WI38 (cell line): ENCODE data around the gene BMPR2.

Source experiments
- H3K4me3 ChIP-seq: 2 replicates; pipeline ENCODE4 v1.5.1; 2011; ENCODE audit warnings: low read depth, mild to moderate bottlenecking, control low read depth, low read length
- CTCF ChIP-seq: IDR thresholded peaks from 2 replicates; pipeline ENCODE4 v1.5.1; 2012; ENCODE audit warnings: low read depth, mild to moderate bottlenecking, control low read depth, low read length

Gene BMPR2

GRCh38 chr2:202589582-202589949 is 213.4 kb downstream of the BMPR2 start:
- H3K4me3 ChIP-seq = no peak overlapping the region
- TF ChIP-seq CTCF = no peak

GRCh38 chr2:202592566-202592965 is 216.4 kb downstream of the BMPR2 start:
- no peak for TF ChIP-seq CTCF
- no peak overlapping the region for H3K4me3 ChIP-seq

- H3K4me3 ChIP-seq = no peak overlapping the region
- TF ChIP-seq CTCF = no peak
Observed at GRCh38 chr2:202599105-202599504, 223.0 kb downstream of the BMPR2 start.

GRCh38 chr2:202599911-202600310 is 223.8 kb downstream of the BMPR2 start:
- no peak overlapping the region for H3K4me3 ChIP-seq
- TF ChIP-seq CTCF = no peak

- H3K4me3 ChIP-seq = no peak overlapping the region
- no peak for TF ChIP-seq CTCF
Observed at GRCh38 chr2:202604699-202605098, 228.6 kb downstream of the BMPR2 start.

- TF ChIP-seq CTCF = no peak
- H3K4me3 ChIP-seq = no peak overlapping the region
Observed at GRCh38 chr2:202605174-202605573, 229.0 kb downstream of the BMPR2 start.

GRCh38 chr2:202608142-202608852 is 232.2 kb downstream of the BMPR2 start:
- no peak overlapping the region for H3K4me3 ChIP-seq
- TF ChIP-seq CTCF = no peak
